HepG2 (cell line): ENCODE results near the gene UBAP1. TPM values are rescaled to one million over a fixed set of nuclear protein-coding genes. Genes with fewer than 3 reads are reported as not detected.

Experiments used
- ATAC-seq: fragments of 200-7000 bp; cut with Tn5 transposase; 3 replicates; pipeline ENCODE4 v1.9.1; 2020; ENCODE audit warnings: mild to moderate bottlenecking, moderate library complexity
- BruUV-seq: library from RNA; stranded (reverse); fragments of 400-500 nt; replicated peaks from 2 replicates; lab custom pipeline; 2021; lab: Mats Ljungman, UMichigan
- CTCF ChIA-PET: fragments of 300-600 bp; formaldehyde crosslinking; extraction: SDS; loops from one replicate; lab custom pipeline; 2021; ENCODE audit warnings: low total read pairs, inconsistent platforms, low intra/inter-chr PET ratio; lab: Yijun Ruan, JAX
- POLR2A ChIA-PET: fragments of 350-600 bp; sonication (Branson Sonifier 250); formaldehyde crosslinking; loops from one replicate; lab custom pipeline; 2020; ENCODE audit warnings: antibody characterized with exemption, inconsistent platforms; lab: Yijun Ruan, JAX
- DNase-seq: peaks from one replicate; pipeline ENCODE4 v3.0.0-alpha.2; 2015; ENCODE audit warnings: low spot score
- FAIRE-seq: peaks from 3 replicates; lab custom pipeline; 2011; peaks lifted over from hg19 to GRCh38; lab: Jason Lieb, UNC
- H2AFZ ChIP-seq: one replicate; pipeline ENCODE4 v1.6.1; 2011; ENCODE audit warnings: low read length, inconsistent platforms
- H3K27ac ChIP-seq: fragments of 300-600 bp; 3 replicates; pipeline ENCODE4 v1.8.0; 2011; ENCODE audit warnings: mixed run types, mild to moderate bottlenecking, mixed read lengths, low read length, inconsistent platforms; ENCODE audit not compliant: insufficient read depth; ENCODE audit errors: extremely low read length
- H3K27me3 ChIP-seq, 2 experiments: fragments of 200-600 bp in 1 of 2; 2 replicates in 1 of 2; 3 replicates in 1 of 2; pipeline versions ENCODE4 v1.6.0 to v1.8.0; 2011; ENCODE audit warnings: low read length in 2 of 2, mild to moderate bottlenecking in 2 of 2, moderate library complexity in 2 of 2, inconsistent platforms in 1 of 2; ENCODE audit not compliant: insufficient read depth in 2 of 2, control insufficient read depth in 1 of 2
- H3K36me3 ChIP-seq, 2 experiments: fragments of 200-600 bp in 1 of 2; replicated peaks in 1 of 2; 2 replicates in 1 of 2; 3 replicates in 1 of 2; pipeline versions ENCODE4 v1.5.1 to v1.8.0; 2011; ENCODE audit warnings: low read length in 2 of 2, inconsistent platforms in 1 of 2; ENCODE audit not compliant: insufficient read depth in 2 of 2, control insufficient read depth in 1 of 2
- H3K4me1 ChIP-seq: 2 replicates; pipeline ENCODE4 v1.5.1; 2012; ENCODE audit warnings: low read length, inconsistent platforms; ENCODE audit not compliant: insufficient read depth
- H3K4me2 ChIP-seq: 2 replicates; pipeline ENCODE4 v1.6.0; 2011; ENCODE audit warnings: low read depth, low read length, inconsistent platforms
- H3K4me3 ChIP-seq, 3 experiments: fragments of 200-600 bp in 1 of 3; sonication (generic), shearing (Covaris generic) in 1 of 3; replicated peaks in 1 of 3; 2 replicates each; pipeline ENCODE4 v1.5.1; 2011 to 2016; ENCODE audit warnings: low read length in 3 of 3, inconsistent platforms in 2 of 3, low read depth in 2 of 3, mild to moderate bottlenecking in 2 of 3, control low read depth in 1 of 3, mixed read lengths in 1 of 3; ENCODE audit not compliant: insufficient read depth in 1 of 3
- H3K79me2 ChIP-seq: one replicate; pipeline ENCODE4 v1.6.1; 2011; ENCODE audit warnings: low read length, inconsistent platforms; ENCODE audit not compliant: insufficient read depth
- H3K9ac ChIP-seq: 2 replicates; pipeline ENCODE4 v1.6.0; 2011; ENCODE audit warnings: mild to moderate bottlenecking, low read depth, low read length, inconsistent platforms; ENCODE audit not compliant: insufficient read depth
- H3K9me3 ChIP-seq: 2 replicates; pipeline ENCODE4 v1.5.1; 2012; ENCODE audit warnings: mild to moderate bottlenecking, low read length
- H4K20me1 ChIP-seq: 2 replicates; pipeline ENCODE4 v1.6.0; 2011; ENCODE audit warnings: inconsistent platforms, mild to moderate bottlenecking, low read length, moderate library complexity; ENCODE audit not compliant: insufficient read depth
- ARHGAP35 ChIP-seq: sonication (generic); formaldehyde crosslinking; IDR thresholded peaks from 2 replicates; pipeline ENCODE4 v1.9.0; 2022; ENCODE audit warnings: mild to moderate bottlenecking, inconsistent platforms, moderate library complexity, missing genetic modification reagents, borderline replicate concordance
- CREM ChIP-seq, 2 experiments: sonication (generic) in 1 of 2; formaldehyde crosslinking in 1 of 2; IDR thresholded peaks; 2 replicates each; pipeline versions ENCODE4 v1.4.0 to v1.6.1; 2016 to 2020; ENCODE audit warnings: antibody characterized with exemption in 1 of 2, mild to moderate bottlenecking in 1 of 2, missing genetic modification reagents in 1 of 2
- JUNB ChIP-seq: sonication (generic); formaldehyde crosslinking; IDR thresholded peaks from 2 replicates; pipeline ENCODE4 v1.8.0; 2022; ENCODE audit warnings: missing genetic modification reagents, mild to moderate bottlenecking, borderline replicate concordance
- MATR3 ChIP-seq: sonication (generic); formaldehyde crosslinking; IDR thresholded peaks from 2 replicates; pipeline ENCODE4 v1.4.0; 2020; ENCODE audit warnings: missing genetic modification reagents
- SRSF9 ChIP-seq: fragments of 200-400 bp; formaldehyde crosslinking; IDR thresholded peaks from 2 replicates; pipeline ENCODE4 v1.6.1; 2018; ENCODE audit warnings: borderline replicate concordance, mild to moderate bottlenecking, low read depth, low read length; ENCODE audit not compliant: insufficient read depth, poor library complexity, severe bottlenecking
- SSRP1 ChIP-seq: IDR thresholded peaks from 2 replicates; pipeline ENCODE4 v1.6.1; 2016; ENCODE audit warnings: control low read depth
- TAF15 ChIP-seq: fragments of 200-400 bp; formaldehyde crosslinking; IDR thresholded peaks from one replicate; pipeline ENCODE4 v1.6.1; 2018; ENCODE audit warnings: mild to moderate bottlenecking, low read depth, low read length; ENCODE audit not compliant: poor library complexity, severe bottlenecking
- ZFP37 ChIP-seq: sonication (generic); formaldehyde crosslinking; IDR thresholded peaks from 2 replicates; pipeline ENCODE4 v1.4.0; 2020; ENCODE audit warnings: missing genetic modification reagents, borderline replicate concordance
- ZNF121 ChIP-seq: sonication (generic); formaldehyde crosslinking; IDR thresholded peaks from 2 replicates; pipeline ENCODE4 v1.5.0; 2020; ENCODE audit warnings: mild to moderate bottlenecking, missing genetic modification reagents
- ZNF263 ChIP-seq: sonication (generic); formaldehyde crosslinking; IDR thresholded peaks from 2 replicates; pipeline ENCODE4 v1.4.0; 2020; ENCODE audit warnings: missing genetic modification reagents
- ZNF33A ChIP-seq: sonication (generic); formaldehyde crosslinking; IDR thresholded peaks from 2 replicates; pipeline ENCODE4 v1.5.1; 2020; ENCODE audit warnings: missing genetic modification reagents, mild to moderate bottlenecking, moderate library complexity, borderline replicate concordance
- WGBS: methylation state at CpG from one replicate; pipeline ENCODE4 v1.1.6; 2017; ENCODE audit warnings: low lambda C conversion rate; 5-methylcytosine and 5-hydroxymethylcytosine counted together
- in situ Hi-C: cut with HindIII; loops from 2 replicates; pipeline ENCODE4 v1.10.0; 2017; ENCODE audit warnings: low pct_unique_long_range_greater_than_20kb; ENCODE audit not compliant: extremely low pct_ligation_motif_present
- intact Hi-C: fragments of 100-400 bp; cut with micrococcal nuclease; formaldehyde crosslinking; loops from one replicate; pipeline ENCODE4 v1.10.0; 2022; ENCODE audit not compliant: unreplicated experiment
- polyA plus RNA-seq, 8 experiments: library from polyadenylated mRNA; depleted of rRNA in 3 of 8; stranded (reverse) in 7 of 8; unstranded in 1 of 8; fragments of >200 nt; fragmentation: Illumina TruSeq in 4 of 8; extraction: Trizol in 4 of 8; gene quantifications; 2 replicates each; pipeline versions ENCODE4 v1.2.1 to v1.2.3, GENCODE V29; 2011 to 2016; ENCODE audit warnings: low read depth in 4 of 8, missing spikeins in 1 of 8, mixed read lengths in 1 of 8; ENCODE audit not compliant: insufficient read depth in 1 of 8
- total RNA-seq, 5 experiments: library from RNA; depleted of rRNA; stranded (reverse); fragments of >200 nt; fragmentation: Illumina TruSeq; extraction: Trizol; gene quantifications; 2 replicates each; pipeline ENCODE4 v1.2.3, GENCODE V29; 2016; ENCODE audit warnings: low read depth in 1 of 5
- TF ChIP-seq, protein P1 (sequence below): sonication (generic); formaldehyde crosslinking; IDR thresholded peaks from 2 replicates; pipeline ENCODE4 v1.8.0; 2022; ENCODE audit warnings: mild to moderate bottlenecking, missing genetic modification reagents; ENCODE audit not compliant: insufficient replicate concordance
- TF ChIP-seq, protein P2 (sequence below), 2 experiments: sonication (generic) in 1 of 2; formaldehyde crosslinking in 1 of 2; IDR thresholded peaks; 2 replicates each; pipeline versions ENCODE4 v1.4.0 to v1.6.1; 2018 to 2020; ENCODE audit warnings: missing genetic modification reagents in 2 of 2, borderline replicate concordance in 1 of 2, low read depth in 1 of 2, mild to moderate bottlenecking in 1 of 2, missing biosample characterization in 1 of 2
- TF ChIP-seq, protein P3 (sequence below): sonication (generic); formaldehyde crosslinking; IDR thresholded peaks from 2 replicates; pipeline ENCODE4 v1.8.0; 2022; ENCODE audit warnings: mild to moderate bottlenecking, missing genetic modification reagents, borderline replicate concordance
- TF ChIP-seq, protein P4 (sequence below): sonication (generic); formaldehyde crosslinking; IDR thresholded peaks from 2 replicates; pipeline ENCODE4 v1.4.0; 2020; ENCODE audit warnings: missing genetic modification reagents, low read depth, mild to moderate bottlenecking, borderline replicate concordance

UBAP1 gene
- total and polyA plus RNA-seq, 2 of the 13 experiments (the other 11 are each of a cell fraction or from before 2014, with no cell fraction given) = 19.5 to 40.5 TPM

DNA sequence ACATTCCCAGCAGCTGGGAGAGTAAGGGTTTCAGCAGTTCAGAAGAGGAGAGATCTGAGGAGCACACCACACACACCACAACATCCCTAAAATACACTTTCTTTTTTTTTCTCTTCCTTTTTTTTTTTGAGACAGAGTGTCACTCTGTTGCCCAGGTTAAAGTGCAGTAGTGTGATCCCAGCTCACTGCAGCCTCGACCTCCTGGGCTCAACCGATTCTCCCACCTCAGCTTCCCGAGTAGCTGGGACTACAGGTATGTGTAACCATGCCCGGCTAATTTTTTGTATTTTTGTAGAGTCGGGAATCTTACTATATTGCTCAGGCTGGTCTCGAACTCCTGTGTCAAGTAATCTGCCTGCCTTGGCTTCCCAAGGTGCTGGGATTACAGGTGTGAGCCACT lies 9.7 kb upstream of the UBAP1 start (continued):
- TF ChIP-seq, protein P1, sequence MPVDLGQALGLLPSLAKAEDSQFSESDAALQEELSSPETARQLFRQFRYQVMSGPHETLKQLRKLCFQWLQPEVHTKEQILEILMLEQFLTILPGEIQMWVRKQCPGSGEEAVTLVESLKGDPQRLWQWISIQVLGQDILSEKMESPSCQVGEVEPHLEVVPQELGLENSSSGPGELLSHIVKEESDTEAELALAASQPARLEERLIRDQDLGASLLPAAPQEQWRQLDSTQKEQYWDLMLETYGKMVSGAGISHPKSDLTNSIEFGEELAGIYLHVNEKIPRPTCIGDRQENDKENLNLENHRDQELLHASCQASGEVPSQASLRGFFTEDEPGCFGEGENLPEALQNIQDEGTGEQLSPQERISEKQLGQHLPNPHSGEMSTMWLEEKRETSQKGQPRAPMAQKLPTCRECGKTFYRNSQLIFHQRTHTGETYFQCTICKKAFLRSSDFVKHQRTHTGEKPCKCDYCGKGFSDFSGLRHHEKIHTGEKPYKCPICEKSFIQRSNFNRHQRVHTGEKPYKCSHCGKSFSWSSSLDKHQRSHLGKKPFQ (CRISPR knock-in tag) = peak; percentile 49
- TF ChIP-seq ZNF33A (CRISPR knock-in tag) = no peak
- peak; percentile 28; the same call in 1 of the 2 replicates for TF ChIP-seq ZNF121 (CRISPR knock-in tag)
- no peak for TF ChIP-seq CREM (IDR thresholded peaks at IDR 0.05)
- no peak for TF ChIP-seq CREM (CRISPR knock-in tag; IDR thresholded peaks at IDR 0.05)

DNA sequence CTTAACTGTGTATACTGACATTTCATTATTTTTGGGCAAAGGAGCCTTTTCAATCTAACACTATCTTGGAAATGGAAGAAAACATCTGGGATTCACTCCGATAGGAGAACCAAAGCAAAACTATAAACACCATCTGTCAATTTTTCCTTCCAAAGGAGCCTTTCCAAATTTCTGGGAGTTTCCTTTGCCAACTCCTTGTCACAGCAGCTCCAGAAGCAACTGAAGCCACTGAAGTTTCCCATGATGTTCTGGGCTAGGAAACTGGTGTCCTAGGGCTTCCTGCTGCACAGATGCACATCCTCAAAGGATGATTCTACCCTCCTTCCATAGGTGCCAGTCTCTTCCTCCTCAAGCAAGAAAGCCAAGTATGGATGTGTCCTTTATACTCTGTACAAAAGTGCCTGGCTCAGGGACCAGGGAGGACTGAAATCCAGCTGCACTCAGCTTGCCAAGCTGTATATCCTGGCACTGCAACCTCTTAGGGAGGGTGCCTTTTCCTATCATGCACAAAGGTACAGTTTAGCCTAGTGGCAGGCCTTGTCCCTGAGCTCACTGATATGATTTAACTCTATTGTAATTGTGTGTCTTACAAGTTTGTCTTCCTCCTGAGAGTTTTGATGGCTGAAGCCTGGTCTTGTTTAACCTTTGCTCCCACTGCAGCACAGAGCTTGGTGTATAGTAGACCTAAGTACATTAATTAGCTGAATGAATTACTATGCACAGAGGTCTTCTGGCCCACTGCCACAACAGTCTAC lies 8.4 kb upstream of the UBAP1 start:
- in situ Hi-C loops = no loop called here
- 95% methylated on average over 1 of the region's 1 CpG for WGBS
- Histone ChIP-seq H3K36me3 (no peaks in the 10 kb centered on the region), H2AFZ (no peak overlapping the region), H3K79me2 (no peaks in the 10 kb centered on the region), H3K9me3 (no peaks in the 10 kb centered on the region), H3K4me3 (no peak overlapping the region), H4K20me1 (no peaks in the 10 kb centered on the region), H3K4me2 (no peak overlapping the region), H3K27ac (no peak overlapping the region), H3K27me3 (no peaks in the 10 kb centered on the region), H3K9ac (no peak overlapping the region), H3K4me1 (peaks cover 24% of the 10 kb centered on the region)
- POLR2A ChIA-PET = interaction anchor here (3.1 kb wide), 1 partner anchor 8 kb away, joined by 34 read pairs; the partner anchor contains the start of gene UBAP1
- CTCF ChIA-PET = no interaction called here
- ATAC-seq = peak; percentile 75
- no TSS peak for BruUV-seq
- intact Hi-C loops = no loop called here
- FAIRE-seq = no peak
- no peak for DNase-seq
- TF ChIP-seq, protein P2, sequence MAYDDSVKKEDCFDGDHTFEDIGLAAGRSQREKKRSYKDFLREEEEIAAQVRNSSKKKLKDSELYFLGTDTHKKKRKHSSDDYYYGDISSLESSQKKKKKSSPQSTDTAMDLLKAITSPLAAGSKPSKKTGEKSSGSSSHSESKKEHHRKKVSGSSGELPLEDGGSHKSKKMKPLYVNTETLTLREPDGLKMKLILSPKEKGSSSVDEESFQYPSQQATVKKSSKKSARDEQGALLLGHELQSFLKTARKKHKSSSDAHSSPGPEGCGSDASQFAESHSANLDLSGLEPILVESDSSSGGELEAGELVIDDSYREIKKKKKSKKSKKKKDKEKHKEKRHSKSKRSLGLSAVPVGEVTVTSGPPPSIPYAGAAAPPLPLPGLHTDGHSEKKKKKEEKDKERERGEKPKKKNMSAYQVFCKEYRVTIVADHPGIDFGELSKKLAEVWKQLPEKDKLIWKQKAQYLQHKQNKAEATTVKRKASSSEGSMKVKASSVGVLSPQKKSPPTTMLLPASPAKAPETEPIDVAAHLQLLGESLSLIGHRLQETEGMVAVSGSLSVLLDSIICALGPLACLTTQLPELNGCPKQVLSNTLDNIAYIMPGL (CRISPR knock-in tag; IDR thresholded peaks at IDR 0.05; ENCODE audit: borderline replicate concordance in 1 of 2, low read depth in 1 of 2) = no peak
- TF ChIP-seq, protein P3, sequence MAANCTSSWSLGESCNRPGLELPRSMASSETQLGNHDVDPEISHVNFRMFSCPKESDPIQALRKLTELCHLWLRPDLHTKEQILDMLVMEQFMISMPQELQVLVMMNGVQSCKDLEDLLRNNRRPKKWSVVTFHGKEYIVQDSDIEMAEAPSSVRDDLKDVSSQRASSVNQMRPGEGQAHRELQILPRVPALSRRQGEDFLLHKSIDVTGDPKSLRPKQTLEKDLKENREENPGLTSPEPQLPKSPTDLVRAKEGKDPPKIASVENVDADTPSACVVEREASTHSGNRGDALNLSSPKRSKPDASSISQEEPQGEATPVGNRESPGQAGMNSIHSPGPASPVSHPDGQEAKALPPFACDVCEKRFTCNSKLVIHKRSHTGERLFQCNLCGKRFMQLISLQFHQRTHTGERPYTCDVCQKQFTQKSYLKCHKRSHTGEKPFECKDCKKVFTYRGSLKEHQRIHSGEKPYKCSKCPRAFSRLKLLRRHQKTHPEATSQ = no peak
- TF ChIP-seq SSRP1 (no peak), JUNB (CRISPR knock-in tag) (no peak), ZNF263 (no peak), TAF15 (no peak), ZFP37 (CRISPR knock-in tag) (no peak), MATR3 (CRISPR knock-in tag) (no peak), ARHGAP35 (CRISPR knock-in tag) (no peak), SRSF9 (no peak)
- TF ChIP-seq, protein P4, sequence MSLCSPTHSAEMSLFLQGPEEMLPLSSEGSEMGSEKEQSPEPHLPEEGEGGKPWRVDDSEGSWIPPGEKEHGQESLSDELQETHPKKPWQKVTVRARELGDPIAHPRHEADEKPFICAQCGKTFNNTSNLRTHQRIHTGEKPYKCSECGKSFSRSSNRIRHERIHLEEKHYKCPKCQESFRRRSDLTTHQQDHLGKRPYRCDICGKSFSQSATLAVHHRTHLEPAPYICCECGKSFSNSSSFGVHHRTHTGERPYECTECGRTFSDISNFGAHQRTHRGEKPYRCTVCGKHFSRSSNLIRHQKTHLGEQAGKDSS = no peak
